Transverse colon (tissue), 4 donors: ENCODE data around the gene OR6X1. TPM values are rescaled to one million over a fixed set of nuclear protein-coding genes. Genes with fewer than 3 reads are reported as not detected.
A peak's percentile ranks its signal among the peaks of the same experiment; 100 is the strongest.

Experiments used
- DNase-seq: peaks from one replicate; pipeline ENCODE4 v3.0.0-alpha.2; 2019
- H3K27ac ChIP-seq, 4 donors: fragments of 200-600 bp; sonication (generic); 2 replicates each; pipeline ENCODE4 v1.5.1; 2016 to 2018; ENCODE audit warnings: inconsistent platforms in 4 of 4
- H3K27me3 ChIP-seq: fragments of 200-600 bp; sonication (generic); 2 replicates; pipeline ENCODE4 v1.5.1; 2017; ENCODE audit warnings: inconsistent platforms
- H3K36me3 ChIP-seq, 4 donors: fragments of 200-600 bp; sonication (generic); 2 replicates each; pipeline ENCODE4 v1.5.1; 2017 to 2019; ENCODE audit warnings: inconsistent platforms in 4 of 4
- H3K4me1 ChIP-seq, 4 donors: fragments of 200-600 bp; sonication (generic); 2 replicates each; pipeline ENCODE4 v1.5.1; 2017 to 2020; ENCODE audit warnings: inconsistent platforms in 4 of 4
- H3K4me3 ChIP-seq, 4 donors: fragments of 200-600 bp; sonication (generic); 1 replicate in 1 of 4; 2 replicates in 3 of 4; pipeline versions ENCODE4 v1.5.1 to v1.6.1; 2017 to 2019; ENCODE audit warnings: inconsistent platforms in 4 of 4
- H3K9me3 ChIP-seq, 2 donors: fragments of 200-600 bp; sonication (generic); 2 replicates each; pipeline ENCODE4 v1.5.1; 2017 to 2019; ENCODE audit warnings: inconsistent platforms in 2 of 2
- CTCF ChIP-seq, 5 experiments: fragments of 200-600 bp in 3 of 5; fragments of 450-650 bp in 2 of 5; sonication (generic) in 3 of 5; IDR thresholded peaks; 1 replicate in 2 of 5; 2 replicates in 3 of 5; pipeline ENCODE4 v1.5.1; 2016 to 2017; ENCODE audit warnings: antibody characterized with exemption in 5 of 5, inconsistent platforms in 3 of 5, mild to moderate bottlenecking in 2 of 5, moderate library complexity in 1 of 5
- EP300 ChIP-seq: sonication (generic); formaldehyde crosslinking; IDR thresholded peaks from one replicate; pipeline ENCODE4 v1.6.1; 2017; ENCODE audit warnings: antibody characterized with exemption, low read depth
- POLR2A ChIP-seq: fragments of 450-650 bp; IDR thresholded peaks from one replicate; pipeline ENCODE4 v1.6.1; 2016; ENCODE audit warnings: antibody characterized with exemption, mild to moderate bottlenecking, moderate library complexity
- POLR2AphosphoS5 ChIP-seq, 3 donors: sonication (generic); formaldehyde crosslinking; IDR thresholded peaks; one replicate each; pipeline ENCODE4 v1.6.1; 2016; ENCODE audit warnings: antibody characterized with exemption in 3 of 3
- WGBS, 2 donors: methylation state at CpG; one replicate each; pipeline ENCODE4 v1.1.5; 2018; ENCODE audit warnings: low coverage in 1 of 2; 5-methylcytosine and 5-hydroxymethylcytosine counted together
- in situ Hi-C, 4 donors: fragments of 200-750 bp; cut with MboI; loops; one replicate each; pipeline versions ENCODE4 v1.15.0 to v1.15.1; 2017; ENCODE audit warnings: low sequenced_read_pairs in 3 of 4, low pct_ligation_motif_present in 1 of 4, low pct_unique_long_range_greater_than_20kb in 1 of 4
- intact Hi-C: fragments of 100-400 bp; cut with DNase I; formaldehyde crosslinking; loops from one replicate; pipeline ENCODE4 v1.15.1; 2023; ENCODE audit warnings: low total_unique reads
- total RNA-seq, 4 donors: library from RNA; depleted of rRNA; stranded (reverse); fragments of >200 nt; gene quantifications; one replicate each; pipeline ENCODE4 v1.1.0, GENCODE V29; 2016

OR6X1 gene
- total RNA-seq, 4 donors from 2014 or later, result 0.68 TPM; not detected in 3

- Histone ChIP-seq H3K36me3 (no peaks in the 10 kb centered on the region), H3K27me3 (no peaks in the 10 kb centered on the region), H3K4me1 (no peaks in the 10 kb centered on the region), H3K27ac (no peak overlapping the region), H3K9me3 (no peaks in the 10 kb centered on the region), H3K4me3 (no peak overlapping the region)
- intact Hi-C loops (no loop called here), in situ Hi-C loops (no loop called here)
- TF ChIP-seq POLR2AphosphoS5 (IDR thresholded peaks at IDR 0.05), result no peak
- no peak for TF ChIP-seq CTCF (IDR thresholded peaks at IDR 0.05)
- TF ChIP-seq EP300, result no peak
- TF ChIP-seq POLR2A, result no peak
- DNase-seq, result no peak
- WGBS, 2 donors, result 67 to 74% methylated on average over 4 to 5 of the region's 5 CpGs
These were observed 44.4 kb upstream of the OR6X1 start for GRCh38 chr11:123798513-123799252.

GRCh38 chr11:123798079-123798478 is 43.8 kb upstream of the OR6X1 start:
- Histone ChIP-seq H3K4me3 (no peak overlapping the region), H3K9me3 (no peaks in the 10 kb centered on the region), H3K27ac (peak overlapping the region in 1 of 4 donors; percentile 40), H3K36me3 (no peaks in the 10 kb centered on the region), H3K4me1 (no peaks in the 10 kb centered on the region), H3K27me3 (no peaks in the 10 kb centered on the region)
- intact Hi-C loops, result no loop called here
- WGBS, 2 donors, result 62 to 68% methylated on average over 4 of the region's 4 CpGs
- DNase-seq, result no peak
- in situ Hi-C loops, result no loop called here
- TF ChIP-seq CTCF (IDR thresholded peaks at IDR 0.05) (no peak), POLR2AphosphoS5 (IDR thresholded peaks at IDR 0.05) (no peak), POLR2A (no peak), EP300 (no peak)

- peak overlapping the region in 2 of 4 donors; percentile 19 to 40 for H3K27ac ChIP-seq
- 62 to 63% methylated on average over 4 to 10 of the region's 10 CpGs for WGBS, 2 donors
- intact Hi-C loops, result no loop called here
- TF ChIP-seq CTCF (IDR thresholded peaks at IDR 0.05) (no peak), EP300 (no peak), POLR2AphosphoS5 (IDR thresholded peaks at IDR 0.05) (no peak), POLR2A (no peak)
- no peaks in the 10 kb centered on the region for H3K4me1 ChIP-seq
- in situ Hi-C loops, result no loop called here
- H3K27me3 ChIP-seq, result no peaks in the 10 kb centered on the region
- DNase-seq, result no peak
- H3K9me3 ChIP-seq, result no peaks in the 10 kb centered on the region
- no peak overlapping the region for H3K4me3 ChIP-seq
- no peaks in the 10 kb centered on the region for H3K36me3 ChIP-seq
These were observed 43.2 kb upstream of the OR6X1 start for GRCh38 chr11:123797541-123797940.

DNA sequence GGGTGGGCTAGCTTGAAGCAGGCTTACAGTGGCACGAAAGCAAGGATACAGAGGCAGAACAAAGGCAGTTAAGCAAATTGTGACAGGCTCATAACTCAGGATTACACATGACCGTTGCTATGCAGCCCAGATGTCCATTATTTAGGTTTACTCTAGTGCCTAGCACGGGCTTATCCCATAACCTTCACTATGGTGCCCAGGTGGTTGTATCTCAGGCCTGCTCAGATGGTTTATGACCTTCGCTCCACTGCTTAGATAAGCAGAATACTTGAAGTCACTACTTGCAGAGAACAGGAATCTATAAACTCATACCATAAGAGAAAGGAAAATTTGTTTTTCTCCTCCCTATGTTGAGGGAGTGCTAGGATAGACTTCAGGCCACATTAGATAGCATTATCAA is 42.8 kb upstream of the OR6X1 start:
- no peak for DNase-seq

More for the DNA sequence above, 42.8 kb upstream of the OR6X1 start:
- no peak for TF ChIP-seq EP300
- no peak for TF ChIP-seq CTCF (IDR thresholded peaks at IDR 0.05)
- no peak for TF ChIP-seq POLR2A
- TF ChIP-seq POLR2AphosphoS5 (IDR thresholded peaks at IDR 0.05), result no peak
- 27% methylated on average over 4 of the region's 4 CpGs; no CpG with 5 or more reads in 1 of the 2 donors for WGBS, 2 donors
- Histone ChIP-seq H3K4me1 (no peaks in the 10 kb centered on the region), H3K9me3 (no peaks in the 10 kb centered on the region), H3K4me3 (no peak overlapping the region), H3K36me3 (no peaks in the 10 kb centered on the region), H3K27ac (peak overlapping the region in 2 of 4 donors; percentile 19 to 40), H3K27me3 (no peaks in the 10 kb centered on the region)
- intact Hi-C loops, result no loop called here
- in situ Hi-C loops, result no loop called here
